ENCODE results near the gene LIMCH1. TPM values are rescaled to one million over a fixed set of nuclear protein-coding genes. Genes with fewer than 3 reads are reported as not detected.

Gene LIMCH1
- total and polyA plus RNA-seq, 2 of the 8 experiments (the other 6 are each of a cell fraction or from before 2014, with no cell fraction given): 2.7 to 3.0 TPM

GRCh38 chr4:41702770-41703169, 164.8 kb downstream of the LIMCH1 start (continued):
- no peak for TF ChIP-seq CHD7 (IDR thresholded peaks at IDR 0.05; ENCODE audit: insufficient replicate concordance, low read length)
- no peak for TF ChIP-seq GTF2F1 (IDR thresholded peaks at IDR 0.05; ENCODE audit: borderline replicate concordance, low read depth, low read length)
- TF ChIP-seq CEBPB (IDR thresholded peaks at IDR 0.05; ENCODE audit: low read depth, low read length): no peak
- no peak for TF ChIP-seq SIN3A (conservative IDR thresholded peaks at IDR 0.05 in 1 of 2, IDR thresholded peaks at IDR 0.05 in 1 of 2; ENCODE audit: low read depth in 1 of 2, low read length in 2 of 2)
- no peak for TF ChIP-seq RAD21 (IDR thresholded peaks at IDR 0.05 in 1 of 2, conservative IDR thresholded peaks at IDR 0.05 in 1 of 2; ENCODE audit: low read depth in 2 of 2, low read length in 2 of 2)
- no peak for TF ChIP-seq NANOG (IDR thresholded peaks at IDR 0.05; ENCODE audit: insufficient read depth, low read depth, low read length, poor library complexity, severe bottlenecking)
- no peak for TF ChIP-seq MAX (IDR thresholded peaks at IDR 0.05)
- no peak for TF ChIP-seq CREB1 (IDR thresholded peaks at IDR 0.05)
- no peak for TF ChIP-seq SIRT6 (IDR thresholded peaks at IDR 0.05; ENCODE audit: low read length)
